K562 (cell line): ENCODE data around the gene TLCD4. TPM values are rescaled to one million over a fixed set of nuclear protein-coding genes. Genes with fewer than 3 reads are reported as not detected.

Experiments
- CBFB ChIP-seq: sonication (generic); formaldehyde crosslinking; IDR thresholded peaks from 2 replicates; pipeline ENCODE4 v1.4.0; 2020; ENCODE audit warnings: mild to moderate bottlenecking, missing genetic modification reagents
- CSDE1 ChIP-seq, 2 experiments: fragments of 450-650 bp; IDR thresholded peaks; 2 replicates each; pipeline ENCODE4 v1.6.1; 2016; ENCODE audit warnings: mild to moderate bottlenecking in 1 of 2
- ETV6 ChIP-seq, 3 experiments: fragments of 150-350 bp in 1 of 3; sonication (generic) in 1 of 3; formaldehyde crosslinking in 1 of 3; IDR thresholded peaks; 2 replicates each; pipeline versions ENCODE4 v1.6.1 to v1.8.0; 2014 to 2022; ENCODE audit warnings: borderline replicate concordance in 2 of 3, low read depth in 2 of 3, antibody characterized with exemption in 1 of 3, low read length in 1 of 3, mild to moderate bottlenecking in 1 of 3, missing genetic modification reagents in 1 of 3
- FUS ChIP-seq: fragments of 200-400 bp; formaldehyde crosslinking; optimal IDR thresholded peaks from 2 replicates; pipeline ENCODE3; 2017; ENCODE audit warnings: low read depth, low read length
- JUND ChIP-seq, 2 experiments: IDR thresholded peaks; 2 replicates in 1 of 2; 3 replicates in 1 of 2; pipeline ENCODE4 v1.6.1; 2011; ENCODE audit warnings: borderline replicate concordance in 2 of 2, low read depth in 2 of 2, low read length in 2 of 2, improper control_type of control experiment in 1 of 2, missing biosample characterization in 1 of 2, missing genetic modification characterization in 1 of 2, missing genetic modification reagents in 1 of 2
- KLF13 ChIP-seq: fragments of 450-650 bp; IDR thresholded peaks from 2 replicates; pipeline ENCODE4 v1.6.1; 2016; ENCODE audit warnings: missing genetic modification characterization, low read depth, mild to moderate bottlenecking, missing compliant biosample characterization, moderate library complexity, borderline replicate concordance
- RBM14 ChIP-seq: fragments of 200-400 bp; formaldehyde crosslinking; IDR thresholded peaks from 2 replicates; pipeline ENCODE4 v1.6.1; 2018; ENCODE audit warnings: low read depth, mild to moderate bottlenecking, low read length, moderate library complexity, borderline replicate concordance; ENCODE audit not compliant: insufficient read depth
- RBM34 ChIP-seq: fragments of 200-400 bp; formaldehyde crosslinking; IDR thresholded peaks from 2 replicates; pipeline ENCODE4 v1.6.1; 2018; ENCODE audit warnings: low read length, borderline replicate concordance; ENCODE audit not compliant: insufficient read depth
- SFPQ ChIP-seq: fragments of 200-400 bp; formaldehyde crosslinking; IDR thresholded peaks from 2 replicates; pipeline ENCODE4 v1.6.1; 2017; ENCODE audit warnings: mild to moderate bottlenecking, low read depth, low read length, moderate library complexity
- SMAD3 ChIP-seq: fragments of 450-650 bp; formaldehyde crosslinking; conservative IDR thresholded peaks from 2 replicates; pipeline ENCODE4 v1.4.0; 2020; ENCODE audit warnings: mild to moderate bottlenecking
- ZNF324 ChIP-seq: fragments of 250-450 bp; sonication (Bioruptor Pico); IDR thresholded peaks from 2 replicates; pipeline ENCODE4 v1.4.0; 2020; ENCODE audit warnings: mild to moderate bottlenecking
- ZNF518B ChIP-seq: fragments of 250-450 bp; sonication (Bioruptor Pico); IDR thresholded peaks from 2 replicates; pipeline ENCODE4 v1.5.0; 2021; ENCODE audit warnings: mild to moderate bottlenecking, moderate library complexity
- polyA plus RNA-seq, 8 experiments: library from polyadenylated mRNA; depleted of rRNA in 4 of 8; stranded (reverse) in 5 of 8; unstranded in 3 of 8; fragments of >200 nt; fragmentation: Nextera tagmentation in 2 of 8; fragmentation: Illumina TruSeq in 1 of 8; extraction: Ambion mirVana in 2 of 8; extraction: Trizol in 1 of 8; gene quantifications; 2 replicates each; pipeline versions ENCODE4 v1.2.1 to v1.2.3, GENCODE V29; 2011 to 2014; ENCODE audit warnings: inconsistent platforms in 1 of 8, missing spikeins in 1 of 8
- total RNA-seq, 7 experiments: library from RNA; depleted of rRNA in 6 of 7; stranded (reverse); fragments of >200 nt in 6 of 7; fragmentation: Illumina TruSeq in 2 of 7; extraction: Trizol in 2 of 7; gene quantifications; 2 replicates each; pipeline versions ENCODE4 v1.2.1 to v1.2.3, GENCODE V29; 2011 to 2021; ENCODE audit warnings: low replicate concordance in 1 of 7
- TF ChIP-seq, protein P1 (sequence below): sonication (generic); formaldehyde crosslinking; IDR thresholded peaks from 2 replicates; pipeline ENCODE4 v1.8.1; 2023; ENCODE audit warnings: mild to moderate bottlenecking, missing genetic modification reagents
- TF ChIP-seq, protein P2 (sequence below): sonication (generic); formaldehyde crosslinking; IDR thresholded peaks from 2 replicates; pipeline ENCODE4 v1.8.1; 2023; ENCODE audit warnings: mild to moderate bottlenecking, missing genetic modification reagents

Gene TLCD4
- total and polyA plus RNA-seq, 9 of the 15 experiments (the other 6 are each of a cell fraction or from before 2014, with no cell fraction given), result 3.5 to 19.8 (median 7.6) TPM

DNA sequence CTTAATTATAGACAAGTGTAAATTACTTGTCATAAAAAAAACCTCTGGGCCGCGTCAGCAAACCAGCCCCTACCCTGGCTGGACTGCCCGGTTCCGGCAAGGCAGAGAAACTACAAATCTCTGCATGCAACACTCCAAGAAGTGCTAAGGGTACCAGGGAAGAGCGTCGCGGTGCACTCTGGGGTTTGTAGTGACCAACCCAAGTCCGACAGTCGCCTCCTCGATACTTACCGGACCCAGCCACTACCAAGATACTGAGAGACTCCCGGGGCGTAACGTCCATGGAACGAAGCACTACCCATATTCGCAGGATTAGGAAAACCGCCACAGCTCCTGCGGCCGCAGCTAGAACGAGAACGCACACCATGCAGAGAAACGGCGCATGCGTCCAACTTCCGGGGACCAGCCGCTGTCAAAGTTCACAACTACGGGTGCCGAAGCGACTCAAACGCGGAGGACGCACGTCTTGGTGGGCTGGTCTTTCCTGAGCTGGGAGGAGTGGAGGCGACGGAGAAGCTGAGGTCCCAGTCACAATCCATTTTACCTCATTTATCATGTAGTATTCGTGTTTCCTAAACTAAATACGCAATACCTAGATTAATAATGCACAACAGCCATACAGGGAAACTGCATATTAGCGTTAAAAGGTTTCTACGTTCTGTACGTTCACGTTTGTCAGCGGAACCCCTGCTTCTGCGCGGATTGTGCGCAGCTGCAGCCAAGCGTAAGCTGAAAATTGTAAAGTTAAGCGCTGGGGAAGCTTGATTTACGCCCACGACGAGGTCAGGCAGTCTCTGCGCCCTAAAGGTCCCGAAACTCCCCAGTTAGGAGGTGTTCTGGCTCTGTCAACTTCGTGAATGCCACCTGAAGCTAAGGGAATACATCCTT, 44.4 kb upstream of the TLCD4 start, which contains the start of gene ALG14 (continued):
- TF ChIP-seq ZNF518B (CRISPR knock-in tag) (no peak), RBM34 (no peak), SMAD3 (CRISPR knock-in tag) (no peak), JUND (IDR thresholded peaks at IDR 0.05; ENCODE audit: borderline replicate concordance, low read depth, low read length) (peak; percentile 41; the same call in 1 of the 2 replicates), JUND (tag; IDR thresholded peaks at IDR 0.05; ENCODE audit: borderline replicate concordance, low read depth, low read length) (peak; percentile 53; the same call in 2 of the 3 replicates), KLF13 (tag) (no peak), ETV6 (IDR thresholded peaks at IDR 0.05; ENCODE audit: borderline replicate concordance in 1 of 2, low read depth in 2 of 2, low read length in 1 of 2) (no peak), ETV6 (CRISPR knock-in tag; IDR thresholded peaks at IDR 0.05; ENCODE audit: borderline replicate concordance) (no peak), CBFB (CRISPR knock-in tag) (no peak), FUS (no peak), SFPQ (no peak), CSDE1 (IDR thresholded peaks at IDR 0.05) (no peak), RBM14 (no peak), ZNF324 (CRISPR knock-in tag) (no peak)
- TF ChIP-seq, protein P1, sequence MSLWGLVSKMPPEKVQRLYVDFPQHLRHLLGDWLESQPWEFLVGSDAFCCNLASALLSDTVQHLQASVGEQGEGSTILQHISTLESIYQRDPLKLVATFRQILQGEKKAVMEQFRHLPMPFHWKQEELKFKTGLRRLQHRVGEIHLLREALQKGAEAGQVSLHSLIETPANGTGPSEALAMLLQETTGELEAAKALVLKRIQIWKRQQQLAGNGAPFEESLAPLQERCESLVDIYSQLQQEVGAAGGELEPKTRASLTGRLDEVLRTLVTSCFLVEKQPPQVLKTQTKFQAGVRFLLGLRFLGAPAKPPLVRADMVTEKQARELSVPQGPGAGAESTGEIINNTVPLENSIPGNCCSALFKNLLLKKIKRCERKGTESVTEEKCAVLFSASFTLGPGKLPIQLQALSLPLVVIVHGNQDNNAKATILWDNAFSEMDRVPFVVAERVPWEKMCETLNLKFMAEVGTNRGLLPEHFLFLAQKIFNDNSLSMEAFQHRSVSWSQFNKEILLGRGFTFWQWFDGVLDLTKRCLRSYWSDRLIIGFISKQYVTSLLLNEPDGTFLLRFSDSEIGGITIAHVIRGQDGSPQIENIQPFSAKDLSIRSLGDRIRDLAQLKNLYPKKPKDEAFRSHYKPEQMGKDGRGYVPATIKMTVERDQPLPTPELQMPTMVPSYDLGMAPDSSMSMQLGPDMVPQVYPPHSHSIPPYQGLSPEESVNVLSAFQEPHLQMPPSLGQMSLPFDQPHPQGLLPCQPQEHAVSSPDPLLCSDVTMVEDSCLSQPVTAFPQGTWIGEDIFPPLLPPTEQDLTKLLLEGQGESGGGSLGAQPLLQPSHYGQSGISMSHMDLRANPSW (CRISPR knock-in tag), result no peak
- TF ChIP-seq, protein P2, sequence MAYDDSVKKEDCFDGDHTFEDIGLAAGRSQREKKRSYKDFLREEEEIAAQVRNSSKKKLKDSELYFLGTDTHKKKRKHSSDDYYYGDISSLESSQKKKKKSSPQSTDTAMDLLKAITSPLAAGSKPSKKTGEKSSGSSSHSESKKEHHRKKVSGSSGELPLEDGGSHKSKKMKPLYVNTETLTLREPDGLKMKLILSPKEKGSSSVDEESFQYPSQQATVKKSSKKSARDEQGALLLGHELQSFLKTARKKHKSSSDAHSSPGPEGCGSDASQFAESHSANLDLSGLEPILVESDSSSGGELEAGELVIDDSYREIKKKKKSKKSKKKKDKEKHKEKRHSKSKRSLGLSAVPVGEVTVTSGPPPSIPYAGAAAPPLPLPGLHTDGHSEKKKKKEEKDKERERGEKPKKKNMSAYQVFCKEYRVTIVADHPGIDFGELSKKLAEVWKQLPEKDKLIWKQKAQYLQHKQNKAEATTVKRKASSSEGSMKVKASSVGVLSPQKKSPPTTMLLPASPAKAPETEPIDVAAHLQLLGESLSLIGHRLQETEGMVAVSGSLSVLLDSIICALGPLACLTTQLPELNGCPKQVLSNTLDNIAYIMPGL, result no peak
